ENCODE results near the gene SORCS2. TPM values are rescaled to one million over a fixed set of nuclear protein-coding genes. Genes with fewer than 3 reads are reported as not detected.

The SORCS2 gene
- total and polyA plus RNA-seq, 7 donors: 0.18 to 1.5 (median 0.36) TPM

DNA sequence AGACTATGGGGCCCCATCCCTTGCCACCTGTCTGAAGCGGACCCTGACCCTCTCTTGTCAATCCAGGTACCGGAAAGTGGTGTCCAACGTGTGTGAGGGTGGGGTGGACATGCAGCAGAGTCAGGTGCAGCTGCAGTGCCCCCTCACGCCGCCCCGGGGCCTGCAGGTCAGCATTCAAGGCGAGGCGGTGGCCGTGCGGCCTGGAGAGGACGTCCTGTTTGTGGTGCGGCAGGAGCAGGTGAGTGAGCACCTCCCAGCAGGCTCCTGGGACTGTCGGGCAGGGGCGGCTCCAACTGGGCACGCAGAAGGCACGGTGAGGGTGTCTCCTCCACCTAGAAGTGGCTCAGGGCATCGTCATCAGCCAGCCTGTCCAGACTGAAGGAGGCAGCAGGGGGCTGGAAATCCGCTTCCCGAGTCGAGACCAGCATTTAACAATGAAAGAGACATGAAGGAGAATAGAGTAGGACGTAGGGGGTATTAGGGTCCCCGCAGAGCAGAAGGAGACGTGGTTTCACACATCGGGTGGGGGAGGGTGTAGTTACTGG lies 525.7 kb downstream of the SORCS2 start:
- TF ChIP-seq, protein P1, sequence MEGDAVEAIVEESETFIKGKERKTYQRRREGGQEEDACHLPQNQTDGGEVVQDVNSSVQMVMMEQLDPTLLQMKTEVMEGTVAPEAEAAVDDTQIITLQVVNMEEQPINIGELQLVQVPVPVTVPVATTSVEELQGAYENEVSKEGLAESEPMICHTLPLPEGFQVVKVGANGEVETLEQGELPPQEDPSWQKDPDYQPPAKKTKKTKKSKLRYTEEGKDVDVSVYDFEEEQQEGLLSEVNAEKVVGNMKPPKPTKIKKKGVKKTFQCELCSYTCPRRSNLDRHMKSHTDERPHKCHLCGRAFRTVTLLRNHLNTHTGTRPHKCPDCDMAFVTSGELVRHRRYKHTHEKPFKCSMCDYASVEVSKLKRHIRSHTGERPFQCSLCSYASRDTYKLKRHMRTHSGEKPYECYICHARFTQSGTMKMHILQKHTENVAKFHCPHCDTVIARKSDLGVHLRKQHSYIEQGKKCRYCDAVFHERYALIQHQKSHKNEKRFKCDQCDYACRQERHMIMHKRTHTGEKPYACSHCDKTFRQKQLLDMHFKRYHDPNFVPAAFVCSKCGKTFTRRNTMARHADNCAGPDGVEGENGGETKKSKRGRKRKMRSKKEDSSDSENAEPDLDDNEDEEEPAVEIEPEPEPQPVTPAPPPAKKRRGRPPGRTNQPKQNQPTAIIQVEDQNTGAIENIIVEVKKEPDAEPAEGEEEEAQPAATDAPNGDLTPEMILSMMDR (IDR thresholded peaks at IDR 0.05): no peak

DNA sequence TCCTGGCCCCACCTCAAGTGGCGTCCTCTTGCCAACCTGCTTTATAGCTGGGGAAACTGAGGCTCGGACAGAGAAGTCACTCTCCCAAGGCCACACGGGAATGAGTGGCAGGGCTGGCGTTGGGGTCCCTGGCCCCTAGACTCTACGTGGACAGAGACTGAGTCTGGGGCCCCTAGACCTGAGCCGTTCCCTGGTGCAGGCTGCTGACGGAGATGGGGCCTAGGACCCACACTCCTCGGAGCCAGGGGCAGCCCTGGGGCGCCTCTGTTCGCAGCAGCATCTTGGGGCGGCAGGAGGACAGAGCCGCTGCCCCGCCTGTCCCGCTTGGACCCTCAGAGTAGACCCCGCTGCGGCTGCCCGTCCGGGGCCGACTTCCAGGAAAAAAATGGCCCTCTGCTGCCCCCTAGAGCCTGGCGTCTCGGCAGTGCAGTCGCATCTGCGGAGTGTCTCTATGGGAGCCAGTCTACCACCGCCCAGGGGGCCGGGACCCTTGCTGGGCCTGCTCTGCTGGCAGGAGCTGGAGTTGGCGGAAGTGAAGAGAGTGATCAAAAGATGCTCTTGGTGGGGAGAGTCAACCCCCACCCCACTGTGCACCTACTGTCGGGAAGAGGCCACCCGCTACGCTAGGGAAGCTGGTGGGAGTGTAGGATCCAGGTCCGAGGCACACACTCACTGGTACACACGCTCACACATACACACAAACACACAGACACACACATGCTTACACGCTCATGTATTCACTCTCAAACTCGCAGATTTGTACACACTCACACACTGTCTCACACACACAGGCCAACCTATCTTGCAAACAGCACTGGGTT lies 527.2 kb downstream of the SORCS2 start:
- WGBS, 3 donors: 26 to 30% (median 26%) methylated on average over 27 to 33 of the region's 33 CpGs
- no peaks in the 10 kb centered on the region for H3K36me3 ChIP-seq (ENCODE audit: insufficient read depth in 1 of 2, low read depth in 1 of 2)
- no peak overlapping the region for H3K4me3 ChIP-seq
- ATAC-seq (peak; percentile 58 to 77 (median 69)), DNase-seq (peak; percentile 48 to 76)
- H3K9me3 ChIP-seq: no peaks in the 10 kb centered on the region
- H3K27me3 ChIP-seq (ENCODE audit: insufficient read depth in 3 of 3, low read length in 2 of 3): peaks cover 0 to 5% (median 2%) of the 10 kb centered on the region in 3 donors
- intact Hi-C loops (cut with DNase I): loop anchor here in 1 of 2 donors (2.0 to 10.0 kb wide), 2 partner anchors 405 to 529 kb away; no protein-coding TSS in a partner anchor
- no peaks in the 10 kb centered on the region for H3K4me1 ChIP-seq
- H3K27ac ChIP-seq: no peak overlapping the region
- TF ChIP-seq, protein P1 (IDR thresholded peaks at IDR 0.05): peak; percentile 74

More for the DNA sequence above, 525.7 kb downstream of the SORCS2 start:
- H3K27me3 ChIP-seq (ENCODE audit: insufficient read depth in 3 of 3, low read length in 2 of 3): peaks cover 0 to 5% (median 4%) of the 10 kb centered on the region in 3 donors
- DNase-seq (peak in 1 of 2 donors; percentile 17), ATAC-seq (no peak)
- no peak overlapping the region for H3K4me3 ChIP-seq
- 80 to 87% (median 85%) methylated on average over 24 of the region's 24 CpGs for WGBS, 3 donors
- no peaks in the 10 kb centered on the region for H3K4me1 ChIP-seq
- H3K36me3 ChIP-seq (ENCODE audit: insufficient read depth in 1 of 2, low read depth in 1 of 2): no peaks in the 10 kb centered on the region
- intact Hi-C loops (cut with DNase I): loop anchor here in 1 of 2 donors (2.0 to 10.0 kb wide), 2 partner anchors 403 to 527 kb away; no protein-coding TSS in a partner anchor
- H3K9me3 ChIP-seq: no peaks in the 10 kb centered on the region
- no peak overlapping the region for H3K27ac ChIP-seq

DNA sequence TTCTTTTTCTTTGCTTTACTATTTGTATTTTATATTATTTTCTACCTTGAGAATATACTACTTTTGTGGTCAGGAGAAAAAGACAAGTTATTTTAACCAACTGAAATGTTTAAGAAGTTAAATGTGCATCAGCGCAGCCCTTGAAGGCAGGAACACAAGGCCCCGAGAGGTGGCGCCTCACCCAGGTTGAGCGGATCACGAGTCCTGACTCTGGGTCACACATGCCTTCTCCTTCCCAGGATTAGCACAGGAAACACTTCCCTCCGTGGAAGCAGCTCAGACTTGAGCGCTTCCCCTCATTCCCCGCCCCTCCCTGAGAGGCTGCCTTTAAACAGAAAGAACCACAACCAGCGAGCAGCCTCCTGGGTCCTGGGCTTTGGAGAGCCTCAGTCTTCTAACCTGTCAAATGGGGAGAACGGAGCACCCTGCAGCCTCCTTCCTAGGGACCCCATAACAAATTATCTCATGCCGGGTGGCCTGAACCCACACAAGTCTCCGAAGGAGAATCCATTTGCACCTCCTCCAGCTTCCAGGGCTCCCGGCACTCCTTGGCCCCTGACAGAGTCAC lies 529.7 kb downstream of the SORCS2 start:
- Histone ChIP-seq H3K27ac (no peak overlapping the region), H3K36me3 (ENCODE audit: insufficient read depth in 1 of 2, low read depth in 1 of 2) (no peaks in the 10 kb centered on the region), H3K27me3 (ENCODE audit: insufficient read depth in 3 of 3, low read length in 2 of 3) (peaks cover 0 to 5% (median 2%) of the 10 kb centered on the region in 3 donors), H3K9me3 (no peaks in the 10 kb centered on the region), H3K4me1 (no peaks in the 10 kb centered on the region), H3K4me3 (no peak overlapping the region)
- DNase-seq (no peak), ATAC-seq (no peak)
- WGBS, 3 donors: 76 to 78% (median 77%) methylated on average over 13 of the region's 13 CpGs
- TF ChIP-seq, protein P1 (IDR thresholded peaks at IDR 0.05): no peak
- intact Hi-C loops (cut with DNase I): no loop called here

DNA sequence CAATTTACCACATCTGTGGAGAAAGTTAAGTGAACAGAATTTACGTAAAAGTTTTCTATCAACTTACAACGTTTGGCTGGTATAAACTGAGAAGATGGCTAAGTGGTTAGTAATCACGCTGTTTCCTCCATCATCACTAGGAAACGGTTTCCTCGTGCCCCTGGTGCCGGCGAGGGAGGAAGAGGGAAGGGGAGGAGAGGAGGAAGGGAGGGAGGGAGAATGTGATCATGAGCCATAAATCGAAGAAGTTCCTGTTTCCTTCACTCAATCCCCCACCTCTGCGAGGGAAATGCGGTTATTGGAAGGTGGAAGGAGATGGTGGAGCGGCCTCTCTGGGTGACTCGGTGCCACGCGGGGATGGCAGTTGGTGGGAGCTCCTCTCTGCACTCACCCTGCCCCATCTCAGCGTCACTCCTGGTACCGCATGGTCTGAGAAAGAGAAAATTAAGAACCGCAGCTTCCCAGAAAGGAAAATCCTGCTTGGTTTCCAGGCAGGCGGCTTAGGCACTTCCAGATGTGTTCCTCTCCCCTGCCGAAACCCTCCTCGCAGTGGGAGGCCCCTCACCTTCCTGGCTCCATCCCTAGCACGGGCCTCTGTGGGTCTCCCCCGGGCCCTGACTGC lies 530.5 kb downstream of the SORCS2 start:
- intact Hi-C loops (cut with DNase I): no loop called here
- no peaks in the 10 kb centered on the region for H3K9me3 ChIP-seq
- no peak overlapping the region for H3K4me3 ChIP-seq
- WGBS, 3 donors: 64 to 73% (median 72%) methylated on average over 21 to 22 of the region's 22 CpGs
- TF ChIP-seq, protein P1 (IDR thresholded peaks at IDR 0.05): no peak
- ATAC-seq (no peak), DNase-seq (no peak)
- H3K36me3 ChIP-seq (ENCODE audit: insufficient read depth in 1 of 2, low read depth in 1 of 2): no peaks in the 10 kb centered on the region
- H3K4me1 ChIP-seq: no peaks in the 10 kb centered on the region
- peaks cover 0 to 5% (median 2%) of the 10 kb centered on the region in 3 donors for H3K27me3 ChIP-seq (ENCODE audit: insufficient read depth in 3 of 3, low read length in 2 of 3)
- H3K27ac ChIP-seq: no peak overlapping the region

Measured in psoas muscle (tissue), 8 donors.